ENCODE data around the gene TBC1D30. TPM values are rescaled to one million over a fixed set of nuclear protein-coding genes. Genes with fewer than 3 reads are reported as not detected.

TBC1D30 gene
- polyA plus RNA-seq, 2 of the 4 experiments (the other 2 are of a cell fraction), result 0.65 to 3.5 TPM

GRCh38 chr12:64792128-64792527, 32.3 kb upstream of the TBC1D30 start (continued):
- TF ChIP-seq HMGXB4 (CRISPR knock-in tag; IDR thresholded peaks at IDR 0.05; ENCODE audit: borderline replicate concordance) (no peak), CEBPB (IDR thresholded peaks at IDR 0.05) (no peak), RCOR1 (IDR thresholded peaks at IDR 0.05; ENCODE audit: low read depth, low read length) (no peak), EHMT2 (IDR thresholded peaks at IDR 0.05; ENCODE audit: low read depth) (no peak), KDM1A (IDR thresholded peaks at IDR 0.05; ENCODE audit: low read depth) (no peak)
- TF ChIP-seq, protein P1, sequence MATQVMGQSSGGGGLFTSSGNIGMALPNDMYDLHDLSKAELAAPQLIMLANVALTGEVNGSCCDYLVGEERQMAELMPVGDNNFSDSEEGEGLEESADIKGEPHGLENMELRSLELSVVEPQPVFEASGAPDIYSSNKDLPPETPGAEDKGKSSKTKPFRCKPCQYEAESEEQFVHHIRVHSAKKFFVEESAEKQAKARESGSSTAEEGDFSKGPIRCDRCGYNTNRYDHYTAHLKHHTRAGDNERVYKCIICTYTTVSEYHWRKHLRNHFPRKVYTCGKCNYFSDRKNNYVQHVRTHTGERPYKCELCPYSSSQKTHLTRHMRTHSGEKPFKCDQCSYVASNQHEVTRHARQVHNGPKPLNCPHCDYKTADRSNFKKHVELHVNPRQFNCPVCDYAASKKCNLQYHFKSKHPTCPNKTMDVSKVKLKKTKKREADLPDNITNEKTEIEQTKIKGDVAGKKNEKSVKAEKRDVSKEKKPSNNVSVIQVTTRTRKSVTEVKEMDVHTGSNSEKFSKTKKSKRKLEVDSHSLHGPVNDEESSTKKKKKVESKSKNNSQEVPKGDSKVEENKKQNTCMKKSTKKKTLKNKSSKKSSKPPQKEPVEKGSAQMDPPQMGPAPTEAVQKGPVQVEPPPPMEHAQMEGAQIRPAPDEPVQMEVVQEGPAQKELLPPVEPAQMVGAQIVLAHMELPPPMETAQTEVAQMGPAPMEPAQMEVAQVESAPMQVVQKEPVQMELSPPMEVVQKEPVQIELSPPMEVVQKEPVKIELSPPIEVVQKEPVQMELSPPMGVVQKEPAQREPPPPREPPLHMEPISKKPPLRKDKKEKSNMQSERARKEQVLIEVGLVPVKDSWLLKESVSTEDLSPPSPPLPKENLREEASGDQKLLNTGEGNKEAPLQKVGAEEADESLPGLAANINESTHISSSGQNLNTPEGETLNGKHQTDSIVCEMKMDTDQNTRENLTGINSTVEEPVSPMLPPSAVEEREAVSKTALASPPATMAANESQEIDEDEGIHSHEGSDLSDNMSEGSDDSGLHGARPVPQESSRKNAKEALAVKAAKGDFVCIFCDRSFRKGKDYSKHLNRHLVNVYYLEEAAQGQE (IDR thresholded peaks at IDR 0.05), result no peak

DNA sequence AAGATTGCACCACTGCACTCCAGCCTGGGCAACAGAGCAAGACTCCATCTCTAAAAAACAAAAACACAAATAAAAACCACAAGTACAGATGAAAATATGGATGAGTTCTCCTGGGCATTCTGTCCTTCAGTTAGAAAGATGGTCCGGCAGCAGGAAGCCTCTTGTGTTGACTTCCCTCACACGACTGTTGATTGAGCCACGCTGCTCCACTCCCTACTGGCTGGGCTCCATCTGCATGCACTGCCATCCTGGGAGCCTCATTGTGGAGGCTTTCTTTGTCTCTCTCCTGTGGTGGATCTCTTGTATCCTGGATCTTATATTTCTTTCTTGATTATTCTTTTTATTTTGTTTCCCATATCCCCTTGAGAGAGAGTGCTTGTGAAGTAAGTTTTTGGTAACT, 30.8 kb upstream of the TBC1D30 start:
- Histone ChIP-seq H3K4me1 (peaks cover 24% of the 10 kb centered on the region), H3K4me3 (no peak overlapping the region), H3K4me2 (no peak overlapping the region), H3K9me3 (no peaks in the 10 kb centered on the region), H3K27ac (no peak overlapping the region)
- ChIA-PET CTCF (interaction anchor here (1.2 to 4.1 kb wide), 2 partner anchors 8 to 20 kb away, joined by 3 to 22 read pairs; no protein-coding TSS in a partner anchor), POLR2A (no interaction called here)
- FAIRE-seq (no peak), DNase-seq (ENCODE audit: low read depth in 1 of 2, low spot score in 1 of 2) (no peak), ATAC-seq (no peak)
- 91% methylated on average over 3 of the region's 3 CpGs for WGBS (ENCODE audit: missing lambda C conversion rate)
- TF ChIP-seq CBX8 (IDR thresholded peaks at IDR 0.05), result no peak
- no peak for TF ChIP-seq CBX2 (IDR thresholded peaks at IDR 0.05; ENCODE audit: borderline replicate concordance, low read depth)
- no peak for TF ChIP-seq EP300 (IDR thresholded peaks at IDR 0.05)
- TF ChIP-seq, protein P2, sequence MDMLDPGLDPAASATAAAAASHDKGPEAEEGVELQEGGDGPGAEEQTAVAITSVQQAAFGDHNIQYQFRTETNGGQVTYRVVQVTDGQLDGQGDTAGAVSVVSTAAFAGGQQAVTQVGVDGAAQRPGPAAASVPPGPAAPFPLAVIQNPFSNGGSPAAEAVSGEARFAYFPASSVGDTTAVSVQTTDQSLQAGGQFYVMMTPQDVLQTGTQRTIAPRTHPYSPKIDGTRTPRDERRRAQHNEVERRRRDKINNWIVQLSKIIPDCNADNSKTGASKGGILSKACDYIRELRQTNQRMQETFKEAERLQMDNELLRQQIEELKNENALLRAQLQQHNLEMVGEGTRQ (IDR thresholded peaks at IDR 0.05), result no peak
- TF ChIP-seq HOXB13 (CRISPR knock-in tag; IDR thresholded peaks at IDR 0.05; ENCODE audit: low read depth), result no peak
- TF ChIP-seq RFX5 (IDR thresholded peaks at IDR 0.05), result no peak
- TF ChIP-seq NPAS2 (CRISPR knock-in tag; IDR thresholded peaks at IDR 0.05; ENCODE audit: borderline replicate concordance), result no peak
- no peak for TF ChIP-seq NFE2L2 (conservative IDR thresholded peaks at IDR 0.05; ENCODE audit: low read length)
- no peak for TF ChIP-seq HES2 (IDR thresholded peaks at IDR 0.05)
- TF ChIP-seq RNF2 (IDR thresholded peaks at IDR 0.05; ENCODE audit: borderline replicate concordance, low read depth), result no peak

- ATAC-seq (no peak), FAIRE-seq (no peak)
- CTCF ChIA-PET, result interaction anchor here (0.6 to 5.2 kb wide), 3 partner anchors 13 to 312 kb away, joined by 3 to 33 read pairs (median 12); no protein-coding TSS in a partner anchor
- TF ChIP-seq FOSL2 (IDR thresholded peaks at IDR 0.05) (no peak), FOSL2 (CRISPR knock-in tag; IDR thresholded peaks at IDR 0.05) (no peak), POLR2A (IDR thresholded peaks at IDR 0.05; ENCODE audit: low read length) (no peak), EHF (CRISPR knock-in tag; IDR thresholded peaks at IDR 0.05) (no peak), JUNB (IDR thresholded peaks at IDR 0.05) (no peak), ESRRA (IDR thresholded peaks at IDR 0.05; ENCODE audit: borderline replicate concordance, low read length) (no peak), CHD2 (IDR thresholded peaks at IDR 0.05; ENCODE audit: low read length, partially characterized antibody) (no peak), ZC3H11A (IDR thresholded peaks at IDR 0.05) (no peak), HOXB5 (CRISPR knock-in tag; IDR thresholded peaks at IDR 0.05) (no peak), RNF2 (IDR thresholded peaks at IDR 0.05; ENCODE audit: borderline replicate concordance, low read depth) (no peak), JUN (IDR thresholded peaks at IDR 0.05) (no peak), MAZ (IDR thresholded peaks at IDR 0.05; ENCODE audit: borderline replicate concordance, low read depth, low read length) (no peak)
- TF ChIP-seq, protein P3, sequence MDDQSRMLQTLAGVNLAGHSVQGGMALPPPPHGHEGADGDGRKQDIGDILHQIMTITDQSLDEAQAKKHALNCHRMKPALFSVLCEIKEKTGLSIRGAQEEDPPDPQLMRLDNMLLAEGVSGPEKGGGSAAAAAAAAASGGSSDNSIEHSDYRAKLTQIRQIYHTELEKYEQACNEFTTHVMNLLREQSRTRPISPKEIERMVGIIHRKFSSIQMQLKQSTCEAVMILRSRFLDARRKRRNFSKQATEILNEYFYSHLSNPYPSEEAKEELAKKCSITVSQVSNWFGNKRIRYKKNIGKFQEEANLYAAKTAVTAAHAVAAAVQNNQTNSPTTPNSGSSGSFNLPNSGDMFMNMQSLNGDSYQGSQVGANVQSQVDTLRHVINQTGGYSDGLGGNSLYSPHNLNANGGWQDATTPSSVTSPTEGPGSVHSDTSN (IDR thresholded peaks at IDR 0.05), result no peak
These were observed 30.1 kb upstream of the TBC1D30 start for GRCh38 chr12:64794305-64794704.

More at GRCh38 chr12:64794305-64794704, 30.1 kb upstream of the TBC1D30 start:
- DNase-seq (ENCODE audit: low read depth in 1 of 2, low spot score in 1 of 2), result no peak
- Histone ChIP-seq H3K4me3 (no peak overlapping the region), H3K4me2 (no peak overlapping the region), H3K4me1 (peaks cover 24% of the 10 kb centered on the region), H3K27ac (no peak overlapping the region), H3K9me3 (no peaks in the 10 kb centered on the region)
- WGBS (ENCODE audit: missing lambda C conversion rate), result 64% methylated on average over 3 of the region's 3 CpGs
- POLR2A ChIA-PET, result no interaction called here

All from A549 (cell line).